HPDE6-E6E7 (cell line): ENCODE measurements around the gene GNB4.

Experiments used
- DNase-seq: peaks from one replicate; pipeline ENCODE4 v3.0.0; 2011; ENCODE audit warnings: missing footprints; ENCODE audit errors: extremely low spot score

The GNB4 gene

GRCh38 chr3:179355996-179356395 lies 95.3 kb downstream of the GNB4 start:
- no peak for DNase-seq

GRCh38 chr3:179348325-179349013 lies 102.8 kb downstream of the GNB4 start:
- peak; percentile 16 for DNase-seq

GRCh38 chr3:179347345-179348194 lies 103.7 kb downstream of the GNB4 start, which contains the start of gene MFN1:
Gene MFN1 (plus strand): TSS chr3:179347709. CDS start chr3:179348852, 1,143 bp downstream.
- DNase-seq: peak; percentile 88
